NCI-H1436 (cell line): Measurements from ENCODE around the gene C5orf46.
A peak's percentile ranks its signal among the peaks of the same experiment; 100 is the strongest.

Source experiments
- DNase-seq: peaks from one replicate; lab custom pipeline; 2025; lab: John Stamatoyannopoulos, UW

The C5orf46 gene

GRCh38 chr5:147858565-147858964 lies 47.8 kb downstream of the C5orf46 start:
- no peak for DNase-seq

- DNase-seq = peak; percentile 10
Measured at GRCh38 chr5:147857302-147858129, 48.8 kb downstream of the C5orf46 start.

- DNase-seq = no peak
Measured at GRCh38 chr5:147856801-147857200, 49.5 kb downstream of the C5orf46 start.

- no peak for DNase-seq
Measured at GRCh38 chr5:147855774-147856069, 50.6 kb downstream of the C5orf46 start.

GRCh38 chr5:147854894-147855773 lies 51.2 kb downstream of the C5orf46 start:
- no peak for DNase-seq

- DNase-seq = no peak
Measured at GRCh38 chr5:147854331-147854730, 52.0 kb downstream of the C5orf46 start.

GRCh38 chr5:147853372-147853987 lies 52.9 kb downstream of the C5orf46 start:
- DNase-seq = no peak

- DNase-seq = no peak
Measured at GRCh38 chr5:147852365-147852764, 54.0 kb downstream of the C5orf46 start.

GRCh38 chr5:147851578-147851977 lies 54.8 kb downstream of the C5orf46 start:
- DNase-seq = no peak

- no peak for DNase-seq
Measured at GRCh38 chr5:147849226-147849625, 57.1 kb downstream of the C5orf46 start.

- no peak for DNase-seq
Measured at GRCh38 chr5:147845618-147846017, 60.7 kb downstream of the C5orf46 start.

- no peak for DNase-seq
Measured at GRCh38 chr5:147844846-147845245, 61.5 kb downstream of the C5orf46 start.

- no peak for DNase-seq
Measured at GRCh38 chr5:147842869-147843268, 63.5 kb downstream of the C5orf46 start.
